ENCODE data around the gene GRM2.
"Not testable (repeated sequence)": the region's sequence is repeated elsewhere in the genome, so short reads cannot be mapped to it uniquely, and the experiment has no call there.

GRM2 gene

GRCh38 chr3:51750878-51751277 is 44.0 kb downstream of the GRM2 start:
- no peak for DNase-seq (ENCODE audit: extremely low spot score)
- POLR2A ChIA-PET: no interaction called here
- TF ChIP-seq, protein P1, sequence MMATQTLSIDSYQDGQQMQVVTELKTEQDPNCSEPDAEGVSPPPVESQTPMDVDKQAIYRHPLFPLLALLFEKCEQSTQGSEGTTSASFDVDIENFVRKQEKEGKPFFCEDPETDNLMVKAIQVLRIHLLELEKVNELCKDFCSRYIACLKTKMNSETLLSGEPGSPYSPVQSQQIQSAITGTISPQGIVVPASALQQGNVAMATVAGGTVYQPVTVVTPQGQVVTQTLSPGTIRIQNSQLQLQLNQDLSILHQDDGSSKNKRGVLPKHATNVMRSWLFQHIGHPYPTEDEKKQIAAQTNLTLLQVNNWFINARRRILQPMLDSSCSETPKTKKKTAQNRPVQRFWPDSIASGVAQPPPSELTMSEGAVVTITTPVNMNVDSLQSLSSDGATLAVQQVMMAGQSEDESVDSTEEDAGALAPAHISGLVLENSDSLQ (IDR thresholded peaks at IDR 0.05): no peak
- no peak for TF ChIP-seq ZNF384 (IDR thresholded peaks at IDR 0.05)
- TF ChIP-seq TARDBP (IDR thresholded peaks at IDR 0.05): no peak
- TF ChIP-seq ARNT (IDR thresholded peaks at IDR 0.05): no peak
- TF ChIP-seq BHLHE40 (IDR thresholded peaks at IDR 0.05; ENCODE audit: borderline replicate concordance): no peak
- TF ChIP-seq LEF1 (IDR thresholded peaks at IDR 0.05; ENCODE audit: borderline replicate concordance): no peak
- CTCF ChIA-PET: no interaction called here

DNA sequence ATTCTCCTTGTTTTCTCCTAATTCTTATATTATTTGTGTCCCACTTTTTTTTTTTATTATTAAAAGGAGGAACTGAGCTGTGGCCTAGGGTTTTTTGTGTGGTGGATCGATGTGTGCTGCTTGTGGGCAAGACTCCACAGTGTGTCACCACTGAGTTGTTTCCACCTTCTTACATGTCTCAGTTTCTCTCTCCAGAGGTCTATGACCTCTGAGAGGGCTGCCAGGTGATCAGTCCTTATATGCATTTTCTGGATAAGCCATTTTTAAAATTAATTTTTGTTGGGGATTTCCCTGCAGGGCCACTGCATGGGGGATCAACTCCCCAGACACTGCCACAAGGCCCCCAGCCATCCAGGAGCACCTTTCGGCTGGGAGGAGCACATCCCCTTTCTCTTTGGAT is 44.4 kb downstream of the GRM2 start:
- ChIA-PET POLR2A (no interaction called here), CTCF (no interaction called here)
- no peak for TF ChIP-seq SUZ12 (IDR thresholded peaks at IDR 0.05)
- TF ChIP-seq L3MBTL2 (conservative IDR thresholded peaks at IDR 0.05): no peak
- no peak for TF ChIP-seq CTBP1 (IDR thresholded peaks at IDR 0.05; ENCODE audit: borderline replicate concordance)
- no peak for TF ChIP-seq BHLHE40 (IDR thresholded peaks at IDR 0.05; ENCODE audit: borderline replicate concordance)
- no peak for TF ChIP-seq ARNT (IDR thresholded peaks at IDR 0.05)
- TF ChIP-seq SP1 (IDR thresholded peaks at IDR 0.05): no peak
- no peak for TF ChIP-seq ZNF384 (IDR thresholded peaks at IDR 0.05)
- no peak for DNase-seq (ENCODE audit: extremely low spot score)

DNA sequence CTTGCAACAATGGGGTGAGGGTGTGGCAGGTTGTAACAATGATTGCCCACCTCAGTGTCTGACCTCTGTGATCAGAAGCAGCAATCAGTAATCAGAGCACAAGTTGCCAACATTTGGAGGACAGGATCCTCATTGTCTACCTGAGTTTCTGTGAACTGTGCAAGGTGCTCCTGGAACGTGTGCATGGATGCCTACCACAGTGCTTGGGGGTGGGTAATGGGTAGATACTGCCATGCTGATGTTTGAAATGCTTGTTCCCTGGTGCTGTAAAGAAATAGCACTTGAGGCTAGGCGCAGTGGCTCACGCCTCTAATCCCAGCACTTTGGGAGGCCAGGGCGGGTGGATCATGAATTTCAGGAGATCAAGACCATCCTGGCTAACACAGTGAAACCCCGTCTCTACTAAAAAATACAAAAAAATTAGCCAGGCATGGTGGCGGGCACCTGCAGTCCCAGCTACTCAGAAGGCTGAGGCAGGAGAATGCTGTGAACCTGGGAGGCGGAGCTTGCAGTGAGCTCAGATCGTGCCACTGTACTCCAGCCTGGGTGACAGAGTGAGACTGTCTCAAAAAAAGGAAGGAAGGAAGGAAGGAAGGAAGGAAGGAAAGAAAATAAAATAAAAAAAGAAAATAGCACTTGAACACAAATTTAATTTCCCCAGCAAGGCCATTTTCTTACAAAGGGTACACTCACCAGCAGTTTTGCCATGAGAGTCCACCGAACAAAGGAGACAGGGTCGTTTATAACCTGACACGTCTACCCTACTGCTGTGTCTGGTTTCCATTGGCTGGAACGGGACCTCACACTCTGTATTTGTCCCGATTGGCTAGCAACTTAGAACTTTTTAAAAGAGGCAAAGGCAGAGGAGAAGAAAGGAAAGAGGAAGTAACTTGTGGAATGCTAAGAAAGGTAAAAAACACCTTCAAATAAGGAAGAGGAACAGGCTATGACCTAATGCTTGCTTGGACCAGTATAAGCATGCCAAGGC is 47.2 kb downstream of the GRM2 start:
- DNase-seq (ENCODE audit: extremely low spot score); POLR2A ChIA-PET; CTCF ChIA-PET: not testable (repeated sequence)

DNA sequence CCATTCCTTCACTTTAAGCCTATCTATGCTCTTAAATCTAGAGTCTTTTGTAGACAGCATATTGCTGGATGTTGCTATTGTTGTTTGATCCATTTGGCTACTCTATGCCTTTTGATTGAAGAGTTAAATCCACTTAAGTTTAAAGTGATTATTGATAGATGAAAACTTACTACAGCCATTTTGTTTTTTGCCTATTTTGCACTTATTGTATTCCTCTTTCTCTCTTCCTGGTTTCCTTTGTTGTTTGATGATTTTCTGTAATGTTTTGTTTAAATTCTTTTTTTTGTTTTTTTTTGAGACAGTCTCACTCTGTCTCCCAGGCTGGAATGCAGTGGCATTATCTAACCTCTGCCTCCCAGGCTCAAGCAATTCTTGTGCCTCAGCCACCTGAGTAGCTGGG is 52.3 kb downstream of the GRM2 start:
- ChIA-PET POLR2A (no interaction called here), CTCF (no interaction called here)
- TF ChIP-seq NFRKB (IDR thresholded peaks at IDR 0.05): no peak
- TF ChIP-seq SP1 (IDR thresholded peaks at IDR 0.05): no peak
- no peak for TF ChIP-seq FOXM1 (IDR thresholded peaks at IDR 0.05; ENCODE audit: borderline replicate concordance)
- no peak for TF ChIP-seq HDGF (IDR thresholded peaks at IDR 0.05; ENCODE audit: borderline replicate concordance)
- no peak for TF ChIP-seq LEF1 (IDR thresholded peaks at IDR 0.05; ENCODE audit: borderline replicate concordance)
- no peak for TF ChIP-seq L3MBTL2 (conservative IDR thresholded peaks at IDR 0.05)
- TF ChIP-seq ZNF384 (IDR thresholded peaks at IDR 0.05): no peak
- no peak for TF ChIP-seq ARNT (IDR thresholded peaks at IDR 0.05)
- TF ChIP-seq FOXA1 (IDR thresholded peaks at IDR 0.05): no peak
- TF ChIP-seq SUZ12 (IDR thresholded peaks at IDR 0.05): no peak
- TF ChIP-seq, protein P1 (IDR thresholded peaks at IDR 0.05): no peak
- TF ChIP-seq BHLHE40 (IDR thresholded peaks at IDR 0.05; ENCODE audit: borderline replicate concordance): no peak
- TF ChIP-seq ELF4 (IDR thresholded peaks at IDR 0.05): no peak
- no peak for TF ChIP-seq FOXK2 (IDR thresholded peaks at IDR 0.05)
- TF ChIP-seq TARDBP (IDR thresholded peaks at IDR 0.05): no peak
- no peak for DNase-seq (ENCODE audit: extremely low spot score)
